Keratinocyte (primary cell): ENCODE results near the gene CCL18.

ENCODE experiments used
- CTCF ChIP-seq, 3 experiments: IDR thresholded peaks in 1 of 3; conservative IDR thresholded peaks in 1 of 3; optimal IDR thresholded peaks in 1 of 3; 2 replicates in 2 of 3; 3 replicates in 1 of 3; pipeline versions ENCODE3 to v1.5.1; 2011; ENCODE audit warnings: low read length in 3 of 3, mild to moderate bottlenecking in 3 of 3, moderate library complexity in 2 of 3, control low read depth in 1 of 3, inconsistent platforms in 1 of 3; ENCODE audit not compliant: insufficient read depth in 2 of 3; ENCODE audit errors: extremely low read depth in 1 of 3
- EZH2 ChIP-seq: IDR thresholded peaks from one replicate; pipeline ENCODE4 v1.6.1; 2012; ENCODE audit warnings: inconsistent platforms, mild to moderate bottlenecking, low read length, moderate library complexity

GRCh38 chr17:36055171-36055570 lies 8.9 kb upstream of the CCL18 start:
- TF ChIP-seq CTCF (optimal IDR thresholded peaks at IDR 0.05 in 1 of 3, IDR thresholded peaks at IDR 0.05 in 1 of 3, conservative IDR thresholded peaks at IDR 0.05 in 1 of 3; ENCODE audit: extremely low read depth in 1 of 3, insufficient read depth in 2 of 3, low read length in 3 of 3) = no peak
- no peak for TF ChIP-seq EZH2
